ENCODE measurements around the gene LRRTM3.

The LRRTM3 gene

DNA sequence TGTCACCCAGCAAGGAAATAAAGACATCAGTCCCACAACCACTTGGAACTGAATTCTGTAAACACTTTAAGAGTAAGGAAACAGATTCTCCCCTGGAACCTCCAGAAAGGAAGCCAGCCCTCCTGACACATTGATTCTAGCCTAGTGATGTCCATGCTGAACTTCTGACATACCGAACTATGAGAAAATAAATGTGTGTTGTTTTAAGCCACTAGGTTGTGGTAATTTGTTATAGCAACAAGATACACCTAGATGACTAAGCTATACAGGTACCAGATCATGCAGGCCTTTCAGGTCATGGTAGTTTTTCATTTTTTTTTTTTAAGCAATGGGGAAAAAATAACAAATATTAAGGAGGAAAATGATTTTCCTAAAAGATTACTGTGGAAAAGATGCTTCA is 37.6 kb upstream of the LRRTM3 start:
- H3K27ac ChIP-seq = no peak overlapping the region
- TF ChIP-seq, protein P1, sequence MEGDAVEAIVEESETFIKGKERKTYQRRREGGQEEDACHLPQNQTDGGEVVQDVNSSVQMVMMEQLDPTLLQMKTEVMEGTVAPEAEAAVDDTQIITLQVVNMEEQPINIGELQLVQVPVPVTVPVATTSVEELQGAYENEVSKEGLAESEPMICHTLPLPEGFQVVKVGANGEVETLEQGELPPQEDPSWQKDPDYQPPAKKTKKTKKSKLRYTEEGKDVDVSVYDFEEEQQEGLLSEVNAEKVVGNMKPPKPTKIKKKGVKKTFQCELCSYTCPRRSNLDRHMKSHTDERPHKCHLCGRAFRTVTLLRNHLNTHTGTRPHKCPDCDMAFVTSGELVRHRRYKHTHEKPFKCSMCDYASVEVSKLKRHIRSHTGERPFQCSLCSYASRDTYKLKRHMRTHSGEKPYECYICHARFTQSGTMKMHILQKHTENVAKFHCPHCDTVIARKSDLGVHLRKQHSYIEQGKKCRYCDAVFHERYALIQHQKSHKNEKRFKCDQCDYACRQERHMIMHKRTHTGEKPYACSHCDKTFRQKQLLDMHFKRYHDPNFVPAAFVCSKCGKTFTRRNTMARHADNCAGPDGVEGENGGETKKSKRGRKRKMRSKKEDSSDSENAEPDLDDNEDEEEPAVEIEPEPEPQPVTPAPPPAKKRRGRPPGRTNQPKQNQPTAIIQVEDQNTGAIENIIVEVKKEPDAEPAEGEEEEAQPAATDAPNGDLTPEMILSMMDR (IDR thresholded peaks at IDR 0.05) = no peak

DNA sequence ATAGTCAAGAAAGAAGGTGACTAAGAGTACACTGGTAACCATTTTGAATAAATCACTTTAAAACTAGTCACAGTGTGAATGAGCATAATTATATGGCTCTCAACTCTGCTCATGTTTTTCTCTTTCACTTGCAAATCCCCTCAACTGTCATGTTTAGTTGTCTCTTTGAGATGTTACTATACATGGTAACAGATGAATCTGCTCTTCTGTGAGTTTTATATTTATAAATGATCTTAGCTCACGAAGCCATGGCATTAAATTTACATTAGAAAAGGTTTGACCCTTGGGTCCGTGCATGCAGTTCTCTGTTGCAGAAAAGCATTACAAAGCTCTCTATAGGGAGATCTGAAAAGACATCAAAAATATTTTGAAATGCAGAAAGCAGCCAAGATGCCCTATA is 33.0 kb upstream of the LRRTM3 start:
- H3K27ac ChIP-seq = no peak overlapping the region

DNA sequence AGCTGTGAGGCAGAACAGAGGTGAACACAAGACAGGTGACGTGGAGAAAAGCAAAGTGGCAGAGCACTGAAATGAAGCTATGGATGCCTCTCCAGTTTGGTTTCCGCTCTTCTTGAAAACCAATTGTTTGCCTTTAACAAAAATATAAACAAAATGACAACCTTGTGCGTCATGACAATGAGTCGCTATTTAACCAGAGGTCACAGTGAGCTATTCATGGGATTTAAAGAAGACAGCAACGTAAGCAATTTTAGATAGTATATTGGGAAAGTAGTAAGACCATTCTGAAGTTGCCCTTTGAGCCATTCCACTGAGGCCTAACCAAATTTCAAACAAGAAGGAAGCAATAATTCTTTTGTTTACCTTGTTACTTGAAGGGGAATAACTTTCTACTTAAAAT is 15.2 kb upstream of the LRRTM3 start:
- H3K27ac ChIP-seq = no peak overlapping the region
- TF ChIP-seq ZFX (IDR thresholded peaks at IDR 0.05; ENCODE audit: borderline replicate concordance) = no peak
- TF ChIP-seq, protein P1 (IDR thresholded peaks at IDR 0.05) = no peak

More for the DNA sequence above, 33.0 kb upstream of the LRRTM3 start:
- TF ChIP-seq, protein P1 (IDR thresholded peaks at IDR 0.05) = no peak
- TF ChIP-seq ZFX (IDR thresholded peaks at IDR 0.05; ENCODE audit: borderline replicate concordance) = no peak

DNA sequence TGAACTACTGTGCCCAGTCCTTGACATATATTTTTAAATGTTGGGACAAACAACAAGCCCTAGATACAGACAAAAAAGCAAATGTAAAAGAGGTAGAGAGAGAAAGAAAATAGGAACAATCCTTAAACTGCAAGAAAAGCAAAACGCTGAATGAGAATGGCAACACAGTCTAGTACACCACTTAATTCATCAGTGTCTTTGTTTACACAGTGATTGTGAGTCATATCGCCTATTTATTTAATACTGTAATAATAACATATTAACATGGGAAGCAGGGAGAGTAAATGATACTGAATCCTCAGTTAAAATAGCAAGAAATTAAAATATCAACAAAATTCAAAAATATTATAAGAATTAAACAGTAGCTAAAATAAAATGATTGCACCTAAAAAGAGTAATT is 9.8 kb upstream of the LRRTM3 start:
- no peak overlapping the region for H3K27ac ChIP-seq
- TF ChIP-seq, protein P1 (IDR thresholded peaks at IDR 0.05) = no peak
- no peak for TF ChIP-seq ZFX (IDR thresholded peaks at IDR 0.05; ENCODE audit: borderline replicate concordance)

DNA sequence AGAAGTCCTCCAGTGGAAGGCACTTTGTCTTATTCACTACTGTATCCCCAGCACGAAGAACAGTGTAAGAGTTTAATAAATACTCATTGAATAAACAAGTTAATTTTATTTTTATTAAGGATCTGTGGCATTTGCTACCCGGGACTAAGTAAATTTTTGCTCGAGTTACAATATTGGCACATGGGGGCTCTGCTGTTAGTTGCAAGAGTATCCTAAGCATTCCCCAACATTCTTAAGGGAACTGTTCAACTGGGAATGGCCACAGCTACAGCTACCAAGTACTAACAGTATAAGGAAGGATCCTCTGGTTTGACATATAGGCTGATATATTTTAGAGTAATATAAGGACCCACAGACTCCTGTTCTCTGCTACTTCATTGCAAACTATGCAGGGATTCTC is 8.7 kb upstream of the LRRTM3 start:
- no peak overlapping the region for H3K27ac ChIP-seq
- TF ChIP-seq, protein P1 (IDR thresholded peaks at IDR 0.05) = no peak
- TF ChIP-seq ZFX (IDR thresholded peaks at IDR 0.05; ENCODE audit: borderline replicate concordance) = no peak

DNA sequence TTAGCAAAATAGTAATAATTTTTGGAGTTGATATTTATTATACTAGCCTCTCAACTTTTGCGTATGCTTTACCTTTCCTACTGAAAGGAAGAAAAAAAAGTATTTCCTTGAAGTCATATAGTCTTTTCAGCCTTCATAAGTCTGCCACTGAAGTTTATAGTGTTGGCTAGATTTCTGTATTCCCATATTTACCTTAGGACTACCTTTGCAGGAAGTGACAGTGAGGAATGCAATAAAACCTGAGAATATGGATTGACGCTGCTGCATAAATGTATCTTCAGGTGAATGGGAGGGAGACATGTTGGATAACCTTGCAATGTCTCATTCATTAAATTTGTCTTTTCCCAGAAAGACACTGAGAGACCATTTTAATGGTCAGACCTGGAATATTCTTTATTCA is 6.6 kb upstream of the LRRTM3 start:
- no peak overlapping the region for H3K27ac ChIP-seq
- TF ChIP-seq, protein P1 (IDR thresholded peaks at IDR 0.05) = no peak
- no peak for TF ChIP-seq ZFX (IDR thresholded peaks at IDR 0.05; ENCODE audit: borderline replicate concordance)

DNA sequence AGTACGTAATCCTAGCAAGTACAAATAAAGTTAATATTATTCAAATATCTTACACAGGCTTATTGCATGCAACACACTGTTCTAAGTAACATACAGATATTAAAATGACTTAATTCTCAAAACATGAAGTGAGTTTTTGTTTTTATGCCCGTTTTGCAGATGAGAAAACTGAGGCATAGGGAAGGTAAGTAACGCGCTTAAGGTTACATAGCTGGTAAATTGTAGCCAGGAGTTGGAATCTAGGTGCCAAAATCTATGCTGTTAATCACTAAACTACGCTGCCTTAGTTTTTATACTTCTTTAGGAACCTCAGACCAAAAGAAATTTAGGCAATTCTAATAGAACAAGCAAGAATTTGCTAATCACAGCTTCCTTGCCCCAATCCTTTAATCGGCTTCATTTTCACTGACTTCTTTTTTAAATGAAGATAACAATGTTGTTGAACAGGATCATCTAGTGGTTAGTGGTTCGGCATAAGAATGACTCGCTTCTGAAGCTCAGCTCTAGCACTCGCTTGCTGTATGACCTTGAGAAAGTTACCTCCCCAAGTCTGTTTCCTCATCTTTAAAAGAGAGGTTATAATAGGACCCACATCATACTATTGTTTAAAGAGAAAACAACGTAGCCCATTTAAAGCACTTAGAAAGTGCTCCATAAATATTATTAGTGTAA is 1.0 kb upstream of the LRRTM3 start:
- no peak overlapping the region for H3K27ac ChIP-seq
- no peak for TF ChIP-seq ZFX (IDR thresholded peaks at IDR 0.05; ENCODE audit: borderline replicate concordance)
- TF ChIP-seq, protein P1 (IDR thresholded peaks at IDR 0.05) = no peak

All from 22Rv1 (cell line).